Activated CD8-positive, alpha-beta memory T cell treated with anti-CD3 and anti-CD28 coated beads, Interleukin-2, amount 10 ng/mL, durations not matched to agents 7 days and 5 days (primary cell): ENCODE measurements around the gene DNMT3L. TPM values are rescaled to one million over a fixed set of nuclear protein-coding genes. Genes with fewer than 3 reads are reported as not detected.

ENCODE experiments used
- ATAC-seq: fragments of 150-1000 bp; cut with Tn5 transposase; one replicate; pipeline ENCODE4 v1.10.0; 2021; ENCODE audit warnings: moderate library complexity
- CTCF ChIA-PET: fragments of 350-600 bp; sonication (Branson Sonifier 250); formaldehyde crosslinking; loops from one replicate; lab custom pipeline; 2021; ENCODE audit warnings: antibody characterized with exemption; lab: Charles Lee
- DNase-seq: peaks from one replicate; pipeline ENCODE4 v3.0.0-alpha.2; 2020
- H3K27ac Mint-ChIP-seq: one replicate; pipeline ENCODE4 v1.8.0; 2021; ENCODE audit warnings: mild to moderate bottlenecking, mixed read lengths
- H3K27me3 Mint-ChIP-seq: one replicate; pipeline ENCODE4 v1.8.0; 2021; ENCODE audit warnings: mixed read lengths
- H3K36me3 Mint-ChIP-seq: one replicate; pipeline ENCODE4 v1.8.0; 2021; ENCODE audit warnings: mild to moderate bottlenecking, mixed read lengths
- H3K4me1 Mint-ChIP-seq: one replicate; pipeline ENCODE4 v1.8.0; 2021; ENCODE audit warnings: mixed read lengths
- H3K4me3 Mint-ChIP-seq: one replicate; pipeline ENCODE4 v1.8.0; 2021; ENCODE audit warnings: mild to moderate bottlenecking, moderate library complexity, mixed read lengths
- H3K9me3 Mint-ChIP-seq: one replicate; pipeline ENCODE4 v1.8.0; 2022; ENCODE audit warnings: low read depth, mixed read lengths
- total RNA-seq, 2 experiments: library from RNA; stranded (reverse); gene quantifications; one replicate each; pipeline ENCODE4 v1.2.3, GENCODE V29; 2021

Gene DNMT3L
- total RNA-seq, 2 experiments from 2014 or later: not detected

DNA sequence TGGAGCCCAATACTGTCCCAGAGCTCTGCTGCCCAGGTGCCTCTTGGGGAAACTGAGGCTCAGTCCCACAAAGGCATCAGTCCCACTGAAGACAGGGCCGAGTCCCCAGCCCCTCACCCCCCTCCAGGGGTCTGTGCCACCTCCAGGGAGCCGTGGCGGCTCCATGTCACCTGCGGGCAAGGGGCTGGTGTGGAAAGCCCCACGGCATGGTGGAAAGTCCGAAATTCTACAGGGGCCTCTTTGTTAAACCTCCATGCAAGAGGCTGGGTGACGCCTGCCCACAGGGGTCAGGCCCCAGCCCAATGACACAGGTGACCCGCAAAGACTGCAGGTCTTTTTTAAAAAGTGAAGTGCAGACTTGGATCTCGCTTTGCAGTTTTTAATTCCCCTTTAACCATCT is 20.7 kb upstream of the DNMT3L start:
- Mint-ChIP-seq H3K27me3 (no peaks in the 10 kb centered on the region), H3K4me1 (no peaks in the 10 kb centered on the region), H3K36me3 (no peaks in the 10 kb centered on the region), H3K4me3 (no peak overlapping the region), H3K27ac (no peak overlapping the region), H3K9me3 (no peaks in the 10 kb centered on the region)
- ATAC-seq (no peak), DNase-seq (no peak)
- CTCF ChIA-PET: no interaction called here

DNA sequence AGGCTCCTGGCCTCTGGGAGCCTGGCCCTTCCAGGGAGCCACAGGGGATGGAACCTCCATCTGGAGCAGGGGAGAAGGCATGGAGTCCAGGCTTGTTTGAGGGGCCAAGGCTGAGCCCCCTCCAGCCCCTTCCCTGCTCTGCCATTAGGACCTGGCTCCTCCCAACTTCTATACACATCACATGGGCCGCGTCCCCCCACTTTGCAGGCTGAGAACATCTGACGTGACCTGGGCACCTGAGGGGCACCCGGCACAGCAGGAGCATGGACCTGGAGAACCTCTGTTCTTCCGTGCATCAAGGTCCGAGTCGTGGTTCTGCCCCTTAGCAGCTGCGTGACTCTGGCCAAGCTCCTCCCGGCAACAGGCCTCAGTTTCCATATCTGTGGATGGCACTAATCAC is 20.1 kb upstream of the DNMT3L start:
- no peaks in the 10 kb centered on the region for H3K4me1 Mint-ChIP-seq
- ATAC-seq (no peak), DNase-seq (no peak)
- no peaks in the 10 kb centered on the region for H3K36me3 Mint-ChIP-seq
- H3K27me3 Mint-ChIP-seq: peaks cover 3% of the 10 kb centered on the region
- no peaks in the 10 kb centered on the region for H3K9me3 Mint-ChIP-seq
- no peak overlapping the region for H3K4me3 Mint-ChIP-seq
- H3K27ac Mint-ChIP-seq: no peak overlapping the region
- CTCF ChIA-PET: no interaction called here

DNA sequence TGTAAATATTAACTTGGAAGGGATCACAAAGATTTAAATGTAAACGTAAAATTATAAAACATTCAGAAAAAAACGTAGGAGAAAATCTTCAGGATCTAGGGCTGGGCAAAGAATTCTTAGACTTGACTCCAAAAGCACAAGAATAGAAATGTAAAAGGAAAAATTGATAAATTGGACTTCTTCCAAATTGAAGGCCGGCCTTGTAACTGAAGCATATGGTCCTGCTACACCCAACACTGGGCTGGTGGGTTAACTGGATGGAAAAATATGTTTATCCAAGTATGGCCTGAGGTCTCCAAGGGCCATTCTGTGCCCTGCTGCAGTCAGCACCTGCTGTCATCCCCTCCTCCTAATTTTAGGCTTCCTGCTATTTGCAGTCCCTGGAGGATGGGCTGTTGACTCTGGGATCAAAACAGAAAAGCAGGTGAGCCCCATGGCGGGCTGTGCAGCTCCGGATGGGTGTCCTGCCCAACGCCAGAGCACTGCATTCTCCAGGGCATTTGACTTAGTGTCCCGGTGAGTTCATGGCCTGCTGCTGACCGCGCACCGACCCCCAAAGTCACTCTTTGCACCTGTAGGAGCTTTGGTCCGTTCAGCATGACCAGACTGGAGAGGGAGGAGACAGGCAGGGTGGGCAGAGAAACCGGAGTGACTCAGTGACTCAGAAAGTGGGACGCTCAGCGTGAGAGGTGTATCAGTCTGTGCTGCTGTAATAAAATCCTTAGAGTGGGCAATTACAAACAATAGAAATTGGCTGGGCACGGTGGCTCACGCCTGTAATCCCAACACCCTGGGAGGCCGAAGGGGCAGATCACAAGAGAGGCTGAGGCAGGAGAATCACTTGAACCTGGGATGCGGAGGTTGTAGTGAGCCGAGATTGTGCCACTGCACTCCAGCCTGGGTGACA is 17.9 kb upstream of the DNMT3L start:
- H3K4me1 Mint-ChIP-seq: no peaks in the 10 kb centered on the region
- ATAC-seq (no peak), DNase-seq (no peak)
- H3K4me3 Mint-ChIP-seq: no peak overlapping the region
- CTCF ChIA-PET: no interaction called here
- H3K27ac Mint-ChIP-seq: no peak overlapping the region
- H3K27me3 Mint-ChIP-seq: peaks cover 14% of the 10 kb centered on the region
- H3K36me3 Mint-ChIP-seq: no peaks in the 10 kb centered on the region
- no peaks in the 10 kb centered on the region for H3K9me3 Mint-ChIP-seq

DNA sequence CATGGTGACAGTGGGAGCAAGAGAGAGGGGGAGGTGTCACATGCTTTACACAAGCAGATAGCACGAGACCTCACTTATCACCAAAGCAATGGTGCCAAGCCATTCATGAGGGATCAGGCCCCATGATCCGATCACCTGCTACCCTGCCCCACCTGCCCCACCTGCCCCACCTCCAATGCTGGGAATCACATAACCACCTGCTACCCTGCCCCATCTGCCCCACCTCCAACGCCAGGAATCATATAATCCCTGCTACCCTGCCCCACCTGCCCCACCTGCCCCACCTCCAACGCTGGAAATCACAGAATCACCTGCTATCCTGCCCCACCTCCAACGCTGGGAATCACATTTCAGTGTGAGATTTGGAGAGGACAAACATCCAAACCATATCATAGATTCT is 13.3 kb upstream of the DNMT3L start:
- H3K27me3 Mint-ChIP-seq: peaks cover 17% of the 10 kb centered on the region
- no peak overlapping the region for H3K4me3 Mint-ChIP-seq
- CTCF ChIA-PET: interaction anchor here (1.0 kb wide), 1 partner anchor 23 kb away, joined by 3 read pairs; no protein-coding TSS in a partner anchor
- DNase-seq (no peak), ATAC-seq (no peak)
- H3K9me3 Mint-ChIP-seq: no peaks in the 10 kb centered on the region
- no peaks in the 10 kb centered on the region for H3K36me3 Mint-ChIP-seq
- no peak overlapping the region for H3K27ac Mint-ChIP-seq
- no peaks in the 10 kb centered on the region for H3K4me1 Mint-ChIP-seq

DNA sequence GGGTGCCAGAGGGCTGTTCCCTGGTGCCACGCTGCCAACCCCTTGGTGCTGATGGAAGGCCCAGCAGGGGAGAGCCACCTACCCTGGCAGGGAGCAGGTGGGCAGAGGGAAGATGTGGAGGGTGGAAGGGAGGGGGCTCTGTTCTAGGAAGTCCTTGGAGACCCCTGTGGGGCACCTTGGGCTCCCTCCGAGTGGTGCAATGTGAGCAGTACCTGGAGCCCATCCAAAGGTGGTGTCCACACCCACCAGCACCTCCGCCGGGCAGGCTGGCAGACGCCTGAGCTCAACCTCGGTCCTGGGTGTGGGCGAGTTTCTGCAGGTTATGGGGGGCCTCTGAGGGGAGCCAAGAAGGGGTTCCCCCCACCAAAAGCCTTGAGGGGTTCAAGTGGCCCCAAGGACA is 11.3 kb upstream of the DNMT3L start:
- DNase-seq (no peak), ATAC-seq (no peak)
- Mint-ChIP-seq H3K27me3 (peaks cover 19% of the 10 kb centered on the region), H3K4me3 (no peak overlapping the region), H3K4me1 (no peaks in the 10 kb centered on the region), H3K36me3 (no peaks in the 10 kb centered on the region), H3K27ac (no peak overlapping the region), H3K9me3 (no peaks in the 10 kb centered on the region)
- CTCF ChIA-PET: no interaction called here

DNA sequence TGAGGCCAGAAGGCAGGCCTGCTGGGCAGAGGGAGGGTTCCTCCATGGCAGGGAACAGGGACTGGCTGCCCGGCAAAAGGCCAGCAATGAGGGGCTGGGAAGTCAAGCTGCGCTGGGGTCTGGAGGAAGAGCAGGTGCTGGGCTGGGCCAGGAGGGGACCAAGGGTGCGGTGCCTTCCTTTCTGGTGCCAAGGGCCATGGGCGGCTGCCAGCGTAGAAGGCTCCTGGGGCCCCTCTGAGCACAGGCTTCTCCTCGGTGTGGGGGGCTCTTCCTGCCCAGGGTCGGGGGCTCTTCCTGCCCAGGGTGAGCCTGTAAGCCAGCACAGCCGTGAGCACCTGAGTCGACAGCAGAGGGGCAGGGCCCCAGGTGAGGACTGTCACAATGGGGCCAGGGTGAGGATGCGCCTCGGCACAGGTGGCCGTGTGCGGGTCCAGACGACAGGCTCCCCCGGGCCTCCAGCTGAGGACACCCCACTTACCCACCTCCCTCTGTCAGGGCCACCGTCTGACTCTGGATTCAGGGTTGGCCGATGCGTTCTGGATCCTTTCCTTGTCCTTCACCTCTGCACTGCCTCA is 10.7 kb upstream of the DNMT3L start:
- DNase-seq (no peak), ATAC-seq (no peak)
- Mint-ChIP-seq H3K27ac (no peak overlapping the region), H3K4me3 (no peak overlapping the region), H3K9me3 (no peaks in the 10 kb centered on the region), H3K27me3 (peaks cover 19% of the 10 kb centered on the region), H3K36me3 (no peaks in the 10 kb centered on the region), H3K4me1 (no peaks in the 10 kb centered on the region)
- CTCF ChIA-PET: no interaction called here

DNA sequence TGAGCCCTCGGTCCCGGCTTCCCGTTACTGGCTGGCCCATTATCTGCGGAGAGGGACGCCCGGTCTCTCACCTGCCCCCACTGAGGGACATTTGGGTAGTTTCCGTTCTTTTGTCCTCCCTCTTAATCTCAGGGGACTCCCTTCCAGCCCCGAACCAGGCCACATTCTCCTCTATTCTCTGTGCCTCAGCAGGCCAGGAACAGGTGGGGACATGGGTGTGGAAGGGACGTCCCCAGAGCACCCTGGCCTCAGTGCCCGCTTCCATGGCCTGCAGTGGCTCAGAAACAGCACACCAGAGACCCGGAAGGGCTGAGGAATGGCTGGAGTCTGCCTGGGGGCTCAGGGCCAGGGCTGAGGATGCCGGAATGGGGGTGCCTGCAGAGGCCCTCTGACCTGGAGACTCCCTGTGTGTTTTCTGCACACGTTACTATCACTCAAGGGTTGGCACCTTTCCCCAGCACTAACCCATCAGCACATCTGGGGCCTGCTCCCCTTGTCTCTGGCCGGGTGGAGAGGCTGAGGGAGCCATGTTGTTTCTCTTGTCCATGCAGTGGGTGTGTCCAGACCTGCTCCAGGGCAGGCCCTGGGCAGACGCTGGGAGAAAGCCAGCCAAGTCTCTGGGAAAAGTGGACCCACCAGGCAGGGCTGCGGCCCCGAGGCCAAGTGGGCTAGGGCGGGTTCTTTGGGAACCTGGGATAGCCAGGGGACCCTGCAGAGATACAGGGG is 10.0 kb upstream of the DNMT3L start:
- ATAC-seq (no peak), DNase-seq (no peak)
- Mint-ChIP-seq H3K9me3 (no peaks in the 10 kb centered on the region), H3K36me3 (no peaks in the 10 kb centered on the region), H3K4me3 (no peak overlapping the region), H3K4me1 (no peaks in the 10 kb centered on the region), H3K27ac (no peak overlapping the region), H3K27me3 (peaks cover 16% of the 10 kb centered on the region)
- CTCF ChIA-PET: no interaction called here

DNA sequence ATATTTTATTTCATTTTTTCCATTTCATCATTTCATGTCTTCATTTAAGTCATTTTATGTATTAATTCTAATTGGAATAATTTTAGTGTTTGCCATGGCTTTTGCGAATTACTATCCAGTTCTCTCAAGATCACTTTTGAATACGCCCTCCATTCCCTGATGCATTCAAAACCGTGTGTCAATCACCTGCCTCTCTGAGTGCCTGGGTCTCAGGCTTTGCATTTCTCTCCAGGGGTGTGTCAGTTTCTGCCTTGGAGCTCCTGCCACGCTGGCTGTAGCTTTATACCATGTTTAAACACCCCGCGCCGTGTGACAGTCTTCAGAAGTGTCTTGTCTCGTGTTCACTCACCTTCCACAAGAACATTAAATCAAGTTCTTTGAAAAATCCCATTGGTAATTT is 7.4 kb upstream of the DNMT3L start:
- CTCF ChIA-PET: interaction anchor here (0.7 kb wide), 1 partner anchor 38 kb away, joined by 3 read pairs; no protein-coding TSS in a partner anchor
- ATAC-seq: no peak
- H3K27me3 Mint-ChIP-seq: peaks cover 2% of the 10 kb centered on the region
- no peaks in the 10 kb centered on the region for H3K9me3 Mint-ChIP-seq
- no peaks in the 10 kb centered on the region for H3K36me3 Mint-ChIP-seq
- no peak overlapping the region for H3K4me3 Mint-ChIP-seq
- no peak for DNase-seq
- no peaks in the 10 kb centered on the region for H3K4me1 Mint-ChIP-seq
- H3K27ac Mint-ChIP-seq: no peak overlapping the region

DNA sequence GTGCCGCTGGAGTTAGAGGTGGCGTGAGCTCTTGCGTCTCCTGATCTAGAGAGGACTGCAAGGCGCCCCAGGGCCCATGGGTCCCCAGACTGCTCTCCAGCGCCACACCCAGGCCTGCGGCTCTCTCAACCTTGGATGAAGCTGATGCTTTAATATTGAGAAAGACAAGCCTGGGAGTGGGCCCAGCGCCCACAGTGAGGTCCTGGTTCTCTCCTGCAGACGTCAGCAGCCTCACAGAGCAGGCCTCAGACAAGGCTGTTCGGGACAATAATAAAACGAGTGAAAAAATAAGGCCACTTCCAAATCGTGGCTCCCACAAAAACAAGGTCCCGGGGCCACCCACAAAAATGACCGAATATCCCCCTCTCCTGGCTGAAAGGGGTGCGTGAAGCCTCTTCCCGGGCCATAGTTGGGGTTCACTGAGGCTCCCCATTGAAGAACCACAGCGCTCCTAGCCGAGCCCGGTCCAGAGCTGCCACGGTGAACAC is 6.0 kb upstream of the DNMT3L start:
- no peak overlapping the region for H3K27ac Mint-ChIP-seq
- ATAC-seq (no peak), DNase-seq (no peak)
- H3K27me3 Mint-ChIP-seq: peaks cover 2% of the 10 kb centered on the region
- no peaks in the 10 kb centered on the region for H3K36me3 Mint-ChIP-seq
- H3K4me1 Mint-ChIP-seq: no peaks in the 10 kb centered on the region
- CTCF ChIA-PET: interaction anchor here (1.6 kb wide), 1 partner anchor 35 kb away, joined by 4 read pairs; no protein-coding TSS in a partner anchor
- no peaks in the 10 kb centered on the region for H3K9me3 Mint-ChIP-seq
- no peak overlapping the region for H3K4me3 Mint-ChIP-seq

DNA sequence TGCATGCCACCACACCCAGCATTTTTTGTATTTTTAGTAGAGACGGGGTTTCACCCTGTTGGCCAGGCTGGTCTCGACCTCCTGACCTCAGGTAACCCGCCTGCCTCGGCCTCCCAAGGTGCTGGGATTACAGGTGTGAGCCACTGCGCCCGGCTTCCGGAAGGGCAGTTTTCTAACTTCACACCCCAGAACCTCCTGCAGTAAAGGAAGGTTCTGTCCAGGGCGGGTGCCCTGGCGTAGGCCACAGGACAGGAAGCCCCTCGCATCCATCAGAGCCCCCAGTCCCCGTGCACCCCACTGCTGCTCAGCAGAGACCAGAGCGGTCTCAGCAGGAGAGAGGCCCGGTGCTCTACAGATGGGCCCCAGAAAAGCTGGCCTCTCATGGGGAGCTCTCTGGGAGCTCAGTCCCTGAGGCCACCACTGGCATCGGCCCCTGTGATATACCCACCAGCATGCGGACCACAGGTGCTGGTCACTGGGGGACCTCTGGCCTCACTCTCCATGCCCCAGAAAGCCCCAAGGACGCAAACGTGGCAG is 4.1 kb upstream of the DNMT3L start:
- Mint-ChIP-seq H3K4me1 (no peaks in the 10 kb centered on the region), H3K36me3 (no peaks in the 10 kb centered on the region), H3K27ac (no peak overlapping the region), H3K27me3 (peaks cover 3% of the 10 kb centered on the region), H3K9me3 (no peaks in the 10 kb centered on the region), H3K4me3 (no peak overlapping the region)
- CTCF ChIA-PET: no interaction called here
- ATAC-seq (no peak), DNase-seq (no peak)

DNA sequence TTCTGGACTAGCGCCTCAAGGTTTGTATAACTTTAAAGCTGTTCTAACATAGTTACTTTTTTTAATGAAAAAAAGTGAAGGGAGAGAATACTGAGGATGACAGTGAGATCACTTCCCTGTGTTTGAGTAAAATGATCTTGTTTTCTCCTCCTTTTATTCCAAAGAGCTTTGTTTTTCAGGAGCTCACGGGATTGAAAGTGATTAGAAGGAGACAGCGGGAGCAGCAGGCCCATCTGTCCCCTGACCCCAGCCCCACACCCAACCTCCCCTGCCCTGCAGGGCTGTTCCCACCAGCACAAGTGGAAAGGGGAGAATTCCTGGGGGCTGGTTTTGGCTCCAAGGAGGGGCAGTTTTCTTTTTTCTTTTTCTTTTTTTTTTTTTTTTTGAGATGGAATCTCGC is 2.1 kb upstream of the DNMT3L start:
- CTCF ChIA-PET: interaction anchor here (0.7 to 1.2 kb wide), 2 partner anchors 9 to 37 kb away, joined by 3 read pairs; no protein-coding TSS in a partner anchor
- DNase-seq: no peak
- Mint-ChIP-seq H3K4me3 (no peak overlapping the region), H3K27ac (no peak overlapping the region), H3K36me3 (no peaks in the 10 kb centered on the region), H3K27me3 (peaks cover 12% of the 10 kb centered on the region), H3K4me1 (no peaks in the 10 kb centered on the region), H3K9me3 (no peaks in the 10 kb centered on the region)
- no peak for ATAC-seq

DNA sequence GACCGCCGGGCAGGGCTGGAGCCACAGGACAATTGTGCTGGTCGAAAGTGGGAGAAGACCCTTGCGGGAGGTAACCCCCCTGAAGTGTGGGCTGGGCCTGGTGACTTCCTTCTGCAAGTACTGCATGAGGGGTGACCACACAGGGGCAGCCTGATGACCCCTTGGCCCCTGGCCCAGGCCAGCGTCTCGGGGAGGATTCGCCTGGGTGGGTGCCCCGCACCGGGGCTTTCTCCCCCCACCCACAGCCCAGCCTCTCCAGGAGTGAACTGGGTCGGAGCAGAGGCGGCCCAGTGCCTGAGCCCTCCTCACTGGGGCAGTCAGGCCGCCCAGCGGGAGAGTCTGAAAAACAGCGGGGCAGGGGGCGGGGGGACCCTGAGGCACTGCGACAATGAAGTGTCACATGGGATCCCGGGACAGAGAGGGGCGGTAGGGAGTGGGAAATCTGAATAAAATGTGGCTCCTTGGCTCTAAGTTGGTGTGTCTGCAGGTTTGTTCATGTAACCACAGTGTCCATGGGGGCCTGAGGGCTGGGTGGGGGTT is 1.6 kb upstream of the DNMT3L start:
- H3K27me3 Mint-ChIP-seq: peaks cover 12% of the 10 kb centered on the region
- no peak for ATAC-seq
- no peaks in the 10 kb centered on the region for H3K4me1 Mint-ChIP-seq
- CTCF ChIA-PET: no interaction called here
- no peak overlapping the region for H3K27ac Mint-ChIP-seq
- no peaks in the 10 kb centered on the region for H3K36me3 Mint-ChIP-seq
- H3K9me3 Mint-ChIP-seq: no peaks in the 10 kb centered on the region
- DNase-seq: no peak
- H3K4me3 Mint-ChIP-seq: no peak overlapping the region
